ENCODE data around the gene EIF3B.

DNA sequence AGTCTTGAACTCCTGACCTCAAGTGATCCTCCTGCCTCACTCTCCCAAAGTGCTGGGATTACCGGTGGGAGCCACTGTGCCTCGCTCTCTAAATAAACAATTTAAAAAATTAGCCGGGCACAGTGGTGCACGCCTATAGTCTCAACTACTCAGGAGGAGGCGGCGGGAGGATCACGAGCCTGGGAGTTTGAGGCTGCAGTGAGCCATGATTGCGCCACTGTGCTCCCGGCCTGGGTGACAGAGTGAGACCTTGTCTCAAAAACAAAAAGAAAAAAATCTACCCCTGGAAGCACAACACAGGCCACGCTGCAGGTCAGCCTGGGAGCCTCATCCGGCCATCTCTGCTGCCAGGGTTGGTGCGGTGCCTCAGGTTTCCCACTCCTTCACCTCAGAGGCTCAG is 3.8 kb upstream of the EIF3B start:
- TF ChIP-seq, protein P1, sequence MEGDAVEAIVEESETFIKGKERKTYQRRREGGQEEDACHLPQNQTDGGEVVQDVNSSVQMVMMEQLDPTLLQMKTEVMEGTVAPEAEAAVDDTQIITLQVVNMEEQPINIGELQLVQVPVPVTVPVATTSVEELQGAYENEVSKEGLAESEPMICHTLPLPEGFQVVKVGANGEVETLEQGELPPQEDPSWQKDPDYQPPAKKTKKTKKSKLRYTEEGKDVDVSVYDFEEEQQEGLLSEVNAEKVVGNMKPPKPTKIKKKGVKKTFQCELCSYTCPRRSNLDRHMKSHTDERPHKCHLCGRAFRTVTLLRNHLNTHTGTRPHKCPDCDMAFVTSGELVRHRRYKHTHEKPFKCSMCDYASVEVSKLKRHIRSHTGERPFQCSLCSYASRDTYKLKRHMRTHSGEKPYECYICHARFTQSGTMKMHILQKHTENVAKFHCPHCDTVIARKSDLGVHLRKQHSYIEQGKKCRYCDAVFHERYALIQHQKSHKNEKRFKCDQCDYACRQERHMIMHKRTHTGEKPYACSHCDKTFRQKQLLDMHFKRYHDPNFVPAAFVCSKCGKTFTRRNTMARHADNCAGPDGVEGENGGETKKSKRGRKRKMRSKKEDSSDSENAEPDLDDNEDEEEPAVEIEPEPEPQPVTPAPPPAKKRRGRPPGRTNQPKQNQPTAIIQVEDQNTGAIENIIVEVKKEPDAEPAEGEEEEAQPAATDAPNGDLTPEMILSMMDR (IDR thresholded peaks at IDR 0.05), result no peak
- no peak for TF ChIP-seq ZFX (IDR thresholded peaks at IDR 0.05; ENCODE audit: borderline replicate concordance)

All from 22Rv1 (cell line).